ENCODE measurements around the gene HIKESHI.

HIKESHI gene

GRCh38 chr11:86363424-86363823 is 61.4 kb downstream of the HIKESHI start:
- TF ChIP-seq CTCF (IDR thresholded peaks at IDR 0.05; ENCODE audit: unreplicated experiment in 3 of 3), result no peak
- H3K4me3 Mint-ChIP-seq, result no peak overlapping the region
- no peaks in the 10 kb centered on the region for H3K27me3 Mint-ChIP-seq (ENCODE audit: low read depth)

GRCh38 chr11:86365546-86365945 is 63.5 kb downstream of the HIKESHI start:
- no peaks in the 10 kb centered on the region for H3K27me3 Mint-ChIP-seq (ENCODE audit: low read depth)
- peaks cover 10% of the 10 kb centered on the region for H3K9me3 Mint-ChIP-seq
- peaks cover 8% of the 10 kb centered on the region for H3K36me3 Mint-ChIP-seq (ENCODE audit: low read depth)
- H3K4me1 Mint-ChIP-seq, result peaks cover 4% of the 10 kb centered on the region
- TF ChIP-seq CTCF (IDR thresholded peaks at IDR 0.05; ENCODE audit: unreplicated experiment in 3 of 3), result no peak
- no peak overlapping the region for H3K4me3 Mint-ChIP-seq
- no peak overlapping the region for H3K27ac Mint-ChIP-seq

More at GRCh38 chr11:86363424-86363823, 61.4 kb downstream of the HIKESHI start:
- Mint-ChIP-seq H3K4me1 (peaks cover 11% of the 10 kb centered on the region), H3K36me3 (ENCODE audit: low read depth) (peaks cover 5% of the 10 kb centered on the region), H3K27ac (no peak overlapping the region), H3K9me3 (peaks cover 10% of the 10 kb centered on the region)

- Mint-ChIP-seq H3K36me3 (ENCODE audit: low read depth) (peaks cover 8% of the 10 kb centered on the region), H3K4me1 (no peaks in the 10 kb centered on the region), H3K4me3 (no peak overlapping the region), H3K27ac (no peak overlapping the region), H3K9me3 (peaks cover 3% of the 10 kb centered on the region), H3K27me3 (ENCODE audit: low read depth) (no peaks in the 10 kb centered on the region)
- TF ChIP-seq CTCF (IDR thresholded peaks at IDR 0.05; ENCODE audit: unreplicated experiment in 3 of 3), result no peak
Measured at GRCh38 chr11:86369668-86370067, 67.6 kb downstream of the HIKESHI start.

- Mint-ChIP-seq H3K4me3 (no peak overlapping the region), H3K4me1 (no peaks in the 10 kb centered on the region), H3K36me3 (ENCODE audit: low read depth) (peaks cover 8% of the 10 kb centered on the region), H3K27me3 (ENCODE audit: low read depth) (no peaks in the 10 kb centered on the region), H3K27ac (no peak overlapping the region), H3K9me3 (peaks cover 3% of the 10 kb centered on the region)
- TF ChIP-seq CTCF (IDR thresholded peaks at IDR 0.05; ENCODE audit: unreplicated experiment in 3 of 3), result no peak
Measured at GRCh38 chr11:86370171-86370570, 68.1 kb downstream of the HIKESHI start.

GRCh38 chr11:86370922-86371594 is 69.0 kb downstream of the HIKESHI start:
- no peak for TF ChIP-seq CTCF (IDR thresholded peaks at IDR 0.05; ENCODE audit: unreplicated experiment in 3 of 3)
- H3K4me1 Mint-ChIP-seq, result no peaks in the 10 kb centered on the region
- H3K9me3 Mint-ChIP-seq, result peaks cover 7% of the 10 kb centered on the region
- peaks cover 9% of the 10 kb centered on the region for H3K36me3 Mint-ChIP-seq (ENCODE audit: low read depth)
- H3K27ac Mint-ChIP-seq, result no peak overlapping the region
- H3K27me3 Mint-ChIP-seq (ENCODE audit: low read depth), result no peaks in the 10 kb centered on the region
- no peak overlapping the region for H3K4me3 Mint-ChIP-seq

GRCh38 chr11:86372041-86372440 is 70.0 kb downstream of the HIKESHI start:
- no peaks in the 10 kb centered on the region for H3K4me1 Mint-ChIP-seq
- peaks cover 12% of the 10 kb centered on the region for H3K9me3 Mint-ChIP-seq
- peaks cover 12% of the 10 kb centered on the region for H3K36me3 Mint-ChIP-seq (ENCODE audit: low read depth)
- no peak overlapping the region for H3K4me3 Mint-ChIP-seq
- no peak overlapping the region for H3K27ac Mint-ChIP-seq
- no peaks in the 10 kb centered on the region for H3K27me3 Mint-ChIP-seq (ENCODE audit: low read depth)
- no peak for TF ChIP-seq CTCF (IDR thresholded peaks at IDR 0.05; ENCODE audit: unreplicated experiment in 3 of 3)

Measured in nephron (organoid).